HEK293 (cell line): Measurements from ENCODE around the gene UFSP1.
A peak's percentile ranks its signal among the peaks of the same experiment; 100 is the strongest.

ENCODE experiments used
- FEZF1 ChIP-seq: fragments of 450-650 bp; formaldehyde crosslinking; IDR thresholded peaks from 2 replicates; pipeline ENCODE4 v1.5.1; 2016; ENCODE audit warnings: missing biosample characterization, missing genetic modification characterization
- GLI2 ChIP-seq: fragments of 450-650 bp; formaldehyde crosslinking; IDR thresholded peaks from 2 replicates; pipeline ENCODE4; 2017; ENCODE audit warnings: missing biosample characterization, missing genetic modification characterization, low read depth, borderline replicate concordance
- GLI4 ChIP-seq: fragments of 450-650 bp; formaldehyde crosslinking; IDR thresholded peaks from 2 replicates; pipeline ENCODE4 v1.5.1; 2016; ENCODE audit warnings: missing biosample characterization, missing genetic modification characterization
- GLIS1 ChIP-seq: fragments of 450-650 bp; formaldehyde crosslinking; IDR thresholded peaks from 2 replicates; pipeline ENCODE4 v1.5.1; 2016; ENCODE audit warnings: missing biosample characterization, missing genetic modification characterization
- KLF10 ChIP-seq: fragments of 450-650 bp; IDR thresholded peaks from 2 replicates; pipeline ENCODE4 v1.5.1; 2018; ENCODE audit warnings: missing biosample characterization, mild to moderate bottlenecking, missing genetic modification characterization
- KLF16 ChIP-seq: fragments of 450-650 bp; formaldehyde crosslinking; IDR thresholded peaks from 2 replicates; pipeline ENCODE4 v1.5.1; 2017; ENCODE audit warnings: missing biosample characterization, missing genetic modification characterization
- MZF1 ChIP-seq: fragments of 450-650 bp; formaldehyde crosslinking; IDR thresholded peaks from 2 replicates; pipeline ENCODE4 v1.5.1; 2017; ENCODE audit warnings: missing biosample characterization, missing genetic modification characterization, borderline replicate concordance
- RBAK ChIP-seq: fragments of 450-650 bp; formaldehyde crosslinking; IDR thresholded peaks from 2 replicates; pipeline ENCODE4 v1.5.1; 2016; ENCODE audit warnings: missing biosample characterization, missing genetic modification characterization
- SALL2 ChIP-seq: fragments of 450-650 bp; formaldehyde crosslinking; IDR thresholded peaks from 2 replicates; pipeline ENCODE4 v1.5.0; 2017; ENCODE audit warnings: missing biosample characterization, mild to moderate bottlenecking, missing genetic modification characterization, borderline replicate concordance
- SCRT2 ChIP-seq: fragments of 450-650 bp; formaldehyde crosslinking; IDR thresholded peaks from 2 replicates; pipeline ENCODE4 v1.5.1; 2016; ENCODE audit warnings: missing biosample characterization, missing genetic modification characterization
- SP3 ChIP-seq: fragments of 450-650 bp; formaldehyde crosslinking; IDR thresholded peaks from 2 replicates; pipeline ENCODE4 v1.5.1; 2016; ENCODE audit warnings: missing biosample characterization, missing genetic modification characterization
- ZNF146 ChIP-seq: fragments of 450-650 bp; formaldehyde crosslinking; IDR thresholded peaks from 2 replicates; pipeline ENCODE4 v1.5.1; 2016; ENCODE audit warnings: missing biosample characterization, missing genetic modification characterization
- ZNF19 ChIP-seq: fragments of 450-650 bp; formaldehyde crosslinking; IDR thresholded peaks from 2 replicates; pipeline ENCODE4; 2016; ENCODE audit warnings: missing biosample characterization, missing genetic modification characterization, low read depth
- ZNF2 ChIP-seq: fragments of 450-650 bp; formaldehyde crosslinking; IDR thresholded peaks from 2 replicates; pipeline ENCODE4 v1.5.1; 2016; ENCODE audit warnings: missing biosample characterization, missing genetic modification characterization
- ZNF266 ChIP-seq: fragments of 450-650 bp; formaldehyde crosslinking; IDR thresholded peaks from 2 replicates; pipeline ENCODE4 v1.5.1; 2016; ENCODE audit warnings: missing biosample characterization, missing genetic modification characterization, low read depth
- ZNF280C ChIP-seq: fragments of 450-650 bp; formaldehyde crosslinking; IDR thresholded peaks from 2 replicates; pipeline ENCODE4 v1.5.1; 2016; ENCODE audit warnings: missing biosample characterization, missing genetic modification characterization
- ZNF350 ChIP-seq: fragments of 450-650 bp; formaldehyde crosslinking; IDR thresholded peaks from 2 replicates; pipeline ENCODE4 v1.5.0; 2017; ENCODE audit warnings: missing biosample characterization, mild to moderate bottlenecking, missing genetic modification characterization
- ZNF366 ChIP-seq: fragments of 450-650 bp; formaldehyde crosslinking; conservative IDR thresholded peaks from 2 replicates; pipeline ENCODE4 v1.5.1; 2016; ENCODE audit warnings: missing biosample characterization, missing genetic modification characterization
- ZNF426 ChIP-seq: fragments of 450-650 bp; formaldehyde crosslinking; IDR thresholded peaks from 2 replicates; pipeline ENCODE4 v1.5.1; 2017; ENCODE audit warnings: missing biosample characterization, missing genetic modification characterization, mild to moderate bottlenecking, inconsistent platforms, moderate library complexity
- ZNF518A ChIP-seq: fragments of 450-650 bp; formaldehyde crosslinking; conservative IDR thresholded peaks from 2 replicates; pipeline ENCODE4 v1.5.1; 2016; ENCODE audit warnings: low read depth, missing biosample characterization, missing genetic modification characterization
- ZNF555 ChIP-seq: fragments of 450-650 bp; formaldehyde crosslinking; conservative IDR thresholded peaks from 2 replicates; pipeline ENCODE4 v1.5.1; 2017; ENCODE audit warnings: missing biosample characterization, mild to moderate bottlenecking, missing genetic modification characterization, inconsistent platforms
- ZNF596 ChIP-seq: fragments of 450-650 bp; IDR thresholded peaks from 2 replicates; pipeline ENCODE4 v1.5.0; 2018; ENCODE audit warnings: missing biosample characterization, mild to moderate bottlenecking, missing genetic modification characterization, moderate library complexity
- ZNF621 ChIP-seq: fragments of 450-650 bp; formaldehyde crosslinking; IDR thresholded peaks from 2 replicates; pipeline ENCODE4 v1.5.1; 2017; ENCODE audit warnings: missing biosample characterization, missing genetic modification characterization
- ZNF623 ChIP-seq: fragments of 450-650 bp; formaldehyde crosslinking; IDR thresholded peaks from 2 replicates; pipeline ENCODE4 v1.5.1; 2016; ENCODE audit warnings: missing biosample characterization, missing genetic modification characterization
- ZNF624 ChIP-seq: fragments of 450-650 bp; formaldehyde crosslinking; IDR thresholded peaks from 2 replicates; pipeline ENCODE4 v1.5.1; 2017; ENCODE audit warnings: missing biosample characterization, missing genetic modification characterization
- ZNF639 ChIP-seq: fragments of 450-650 bp; formaldehyde crosslinking; IDR thresholded peaks from 2 replicates; pipeline ENCODE4 v1.5.1; 2016; ENCODE audit warnings: missing biosample characterization, missing genetic modification characterization
- ZNF664 ChIP-seq: fragments of 450-650 bp; formaldehyde crosslinking; IDR thresholded peaks from 2 replicates; pipeline ENCODE4 v1.5.1; 2016; ENCODE audit warnings: missing biosample characterization, missing genetic modification characterization
- ZNF677 ChIP-seq: fragments of 450-650 bp; IDR thresholded peaks from 2 replicates; pipeline ENCODE4 v1.5.0; 2018; ENCODE audit warnings: missing biosample characterization, mild to moderate bottlenecking, missing genetic modification characterization, moderate library complexity
- ZNF701 ChIP-seq: fragments of 450-650 bp; formaldehyde crosslinking; IDR thresholded peaks from 2 replicates; pipeline ENCODE4 v1.5.1; 2016; ENCODE audit warnings: missing biosample characterization, missing genetic modification characterization
- ZNF777 ChIP-seq: fragments of 450-650 bp; formaldehyde crosslinking; IDR thresholded peaks from 2 replicates; pipeline ENCODE4 v1.5.1; 2017; ENCODE audit warnings: missing biosample characterization, missing genetic modification characterization, borderline replicate concordance
- TF ChIP-seq, protein P1 (sequence below): fragments of 450-650 bp; IDR thresholded peaks from 2 replicates; pipeline ENCODE4 v1.5.1; 2018; ENCODE audit warnings: missing biosample characterization, mild to moderate bottlenecking, missing genetic modification characterization

Gene UFSP1

DNA sequence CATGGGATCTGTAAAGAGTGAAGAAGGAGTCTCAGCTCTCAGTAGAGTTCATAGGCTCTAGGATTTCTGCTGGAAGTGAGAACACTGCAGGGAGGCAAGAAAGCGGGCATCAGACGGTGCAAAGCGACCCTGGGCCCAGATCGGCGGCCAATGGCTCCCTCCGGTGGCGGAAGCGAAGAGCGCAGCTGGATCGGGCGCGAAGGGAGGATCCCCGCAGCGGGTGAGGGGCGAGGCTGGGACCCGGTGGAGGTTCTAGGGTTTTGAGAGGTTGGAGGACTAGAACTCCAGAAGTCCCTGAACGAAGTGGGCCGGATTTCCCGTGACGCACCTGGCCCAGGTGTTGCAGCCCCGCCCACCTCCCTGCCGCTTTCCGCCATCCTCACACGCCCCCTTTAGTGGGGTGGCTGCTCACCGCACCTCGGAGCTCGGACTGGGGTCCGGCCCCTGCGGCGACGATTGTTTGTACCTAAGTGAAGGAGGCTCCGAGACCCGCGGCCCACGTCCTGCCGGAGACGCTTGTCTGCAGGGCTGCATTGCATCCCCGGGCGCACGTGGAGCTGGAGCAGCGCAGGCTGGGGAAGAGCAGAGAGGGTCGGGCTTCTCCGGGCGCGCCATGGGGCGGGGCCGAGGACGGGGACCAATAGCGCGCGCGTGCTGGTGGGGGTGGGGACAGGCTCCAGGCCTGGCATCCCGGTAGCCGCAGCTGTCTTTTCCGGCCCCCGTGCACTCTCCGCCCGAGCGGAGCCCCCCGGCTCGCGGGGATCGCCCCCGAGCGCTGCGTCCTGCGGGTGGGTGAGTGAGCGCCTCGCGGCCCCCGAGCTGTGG is 37.3 kb downstream of the UFSP1 start, which contains the start of gene SLC12A9 (continued):
- TF ChIP-seq ZNF280C (tag by site-specific recombination) (no peak), ZNF146 (no peak; the same call in 1 of the 2 replicates), ZNF350 (no peak), ZNF621 (tag by site-specific recombination) (no peak), KLF16 (tag by site-specific recombination) (peak; percentile 98), ZNF677 (tag by site-specific recombination) (no peak), GLI2 (no peak), MZF1 (tag by site-specific recombination) (peak; percentile 15; the same call in 1 of the 2 replicates), ZNF639 (no peak), ZNF701 (tag by site-specific recombination) (0 out of 2 replicates have a peak, but pooled peaks have one; percentile 26), ZNF2 (tag by site-specific recombination) (peak; percentile 92), ZNF518A (tag by site-specific recombination) (no peak), ZNF623 (tag by site-specific recombination) (no peak), ZNF664 (no peak), GLI4 (tag by site-specific recombination) (0 out of 2 replicates have a peak, but pooled peaks have one; percentile 23), GLIS1 (peak; percentile 56), ZNF596 (tag by site-specific recombination) (no peak), ZNF777 (tag by site-specific recombination) (no peak), SP3 (peak; percentile 93), ZNF366 (tag by site-specific recombination) (no peak), ZNF555 (no peak), ZNF426 (tag by site-specific recombination) (no peak), ZNF19 (tag by site-specific recombination) (no peak), ZNF266 (tag by site-specific recombination) (no peak), SCRT2 (tag by site-specific recombination) (no peak), ZNF624 (no peak), FEZF1 (tag by site-specific recombination) (no peak), RBAK (tag by site-specific recombination) (no peak), SALL2 (tag by site-specific recombination) (no peak), KLF10 (tag by site-specific recombination) (peak; percentile 97)
- TF ChIP-seq, protein P1, sequence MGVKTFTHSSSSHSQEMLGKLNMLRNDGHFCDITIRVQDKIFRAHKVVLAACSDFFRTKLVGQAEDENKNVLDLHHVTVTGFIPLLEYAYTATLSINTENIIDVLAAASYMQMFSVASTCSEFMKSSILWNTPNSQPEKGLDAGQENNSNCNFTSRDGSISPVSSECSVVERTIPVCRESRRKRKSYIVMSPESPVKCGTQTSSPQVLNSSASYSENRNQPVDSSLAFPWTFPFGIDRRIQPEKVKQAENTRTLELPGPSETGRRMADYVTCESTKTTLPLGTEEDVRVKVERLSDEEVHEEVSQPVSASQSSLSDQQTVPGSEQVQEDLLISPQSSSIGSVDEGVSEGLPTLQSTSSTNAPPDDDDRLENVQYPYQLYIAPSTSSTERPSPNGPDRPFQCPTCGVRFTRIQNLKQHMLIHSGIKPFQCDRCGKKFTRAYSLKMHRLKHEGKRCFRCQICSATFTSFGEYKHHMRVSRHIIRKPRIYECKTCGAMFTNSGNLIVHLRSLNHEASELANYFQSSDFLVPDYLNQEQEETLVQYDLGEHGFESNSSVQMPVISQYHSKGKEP (tag by site-specific recombination), result no peak
